HEK293 (cell line): Measurements from ENCODE around the gene PTGFRN.

Source experiments
- CTCF ChIP-seq: fragments of 450-650 bp; formaldehyde crosslinking; IDR thresholded peaks from 2 replicates; pipeline ENCODE4 v1.5.1; 2016; ENCODE audit warnings: missing biosample characterization, missing genetic modification characterization
- REST ChIP-seq: fragments of 450-650 bp; formaldehyde crosslinking; IDR thresholded peaks from 2 replicates; pipeline ENCODE4 v1.5.1; 2016; ENCODE audit warnings: missing biosample characterization, missing genetic modification characterization
- ZBTB1 ChIP-seq: fragments of 450-650 bp; formaldehyde crosslinking; IDR thresholded peaks from 2 replicates; pipeline ENCODE4 v1.5.1; 2016; ENCODE audit warnings: missing biosample characterization, missing genetic modification characterization
- ZBTB20 ChIP-seq: fragments of 450-650 bp; formaldehyde crosslinking; IDR thresholded peaks from 2 replicates; pipeline ENCODE4 v1.5.1; 2016; ENCODE audit warnings: missing biosample characterization, missing genetic modification characterization
- ZBTB44 ChIP-seq: fragments of 450-650 bp; IDR thresholded peaks from 2 replicates; pipeline ENCODE4 v1.5.1; 2018; ENCODE audit warnings: missing biosample characterization, mild to moderate bottlenecking, missing genetic modification characterization
- ZBTB49 ChIP-seq: fragments of 450-650 bp; formaldehyde crosslinking; IDR thresholded peaks from 2 replicates; pipeline ENCODE4 v1.5.1; 2016; ENCODE audit warnings: missing biosample characterization, missing genetic modification characterization, low read depth
- ZNF121 ChIP-seq: fragments of 450-650 bp; formaldehyde crosslinking; IDR thresholded peaks from 2 replicates; pipeline ENCODE4 v1.5.1; 2016; ENCODE audit warnings: missing biosample characterization, missing genetic modification characterization
- ZNF138 ChIP-seq: fragments of 450-650 bp; formaldehyde crosslinking; IDR thresholded peaks from 2 replicates; pipeline ENCODE4 v1.5.1; 2016; ENCODE audit warnings: missing biosample characterization, missing genetic modification characterization, borderline replicate concordance
- ZNF2 ChIP-seq: fragments of 450-650 bp; formaldehyde crosslinking; IDR thresholded peaks from 2 replicates; pipeline ENCODE4 v1.5.1; 2016; ENCODE audit warnings: missing biosample characterization, missing genetic modification characterization
- ZNF280D ChIP-seq: fragments of 450-650 bp; formaldehyde crosslinking; IDR thresholded peaks from 2 replicates; pipeline ENCODE4 v1.5.1; 2016; ENCODE audit warnings: missing biosample characterization, missing genetic modification characterization
- ZNF747 ChIP-seq: fragments of 450-650 bp; formaldehyde crosslinking; IDR thresholded peaks from 2 replicates; pipeline ENCODE4 v1.5.1; 2016; ENCODE audit warnings: missing biosample characterization, missing genetic modification characterization

GRCh38 chr1:116916533-116917445, 7.1 kb downstream of the PTGFRN start:
- TF ChIP-seq ZNF280D (no peak), CTCF (tag by site-specific recombination) (no peak), REST (tag by site-specific recombination) (no peak), ZNF138 (tag by site-specific recombination) (no peak), ZBTB44 (no peak), ZBTB1 (no peak), ZNF121 (tag by site-specific recombination) (no peak), ZNF2 (no peak), ZNF747 (tag by site-specific recombination) (no peak), ZBTB49 (tag by site-specific recombination) (no peak), ZBTB20 (tag by site-specific recombination) (no peak)
